ENCODE results near the gene ANK3. TPM values are rescaled to one million over a fixed set of nuclear protein-coding genes. Genes with fewer than 3 reads are reported as not detected.

ANK3 gene
- polyA plus RNA-seq, 3 donors = not detected

GRCh38 chr10:60141896-60142559 is 247.6 kb downstream of the ANK3 start:
- Histone ChIP-seq H3K27me3 (ENCODE audit: control insufficient read depth in 2 of 2, insufficient read depth in 2 of 2, low read length in 2 of 2) (no peaks in the 10 kb centered on the region), H2AFZ (ENCODE audit: insufficient read depth, low read depth, low read length, poor library complexity, severe bottlenecking) (no peak overlapping the region)
- no peak overlapping the region for H3K27ac Mint-ChIP-seq

More at GRCh38 chr10:60141896-60142559, 247.6 kb downstream of the ANK3 start:
- no peaks in the 10 kb centered on the region for H4K20me1 ChIP-seq (ENCODE audit: insufficient read depth, low read length)
- H3K9ac ChIP-seq (ENCODE audit: insufficient read depth, low read length, poor library complexity, severe bottlenecking) = no peak overlapping the region
- no CpG with 5 or more reads among the region's 7 CpGs for WGBS (ENCODE audit: insufficient coverage)
- H3K27me3 Mint-ChIP-seq (ENCODE audit: low read depth in 3 of 3) = no peaks in the 10 kb centered on the region
- no peak for TF ChIP-seq CTCF (IDR thresholded peaks at IDR 0.05)
- no peaks in the 10 kb centered on the region for H3K4me1 Mint-ChIP-seq
- no peaks in the 10 kb centered on the region for H3K4me1 ChIP-seq (ENCODE audit: control insufficient read depth in 1 of 2, insufficient read depth in 2 of 2, low read length in 2 of 2)
- intact Hi-C loops (cut with micrococcal nuclease) = no loop called here
- H3K4me2 ChIP-seq (replicated peaks; ENCODE audit: extremely low read depth, low read length, poor library complexity, severe bottlenecking) = no peak overlapping the region
- no peak overlapping the region for H3K4me3 ChIP-seq (replicated peaks in 1 of 3; ENCODE audit: low read depth in 2 of 3, low read length in 3 of 3)
- no peak overlapping the region for H3K27ac ChIP-seq (ENCODE audit: low read depth in 1 of 2, low read length in 2 of 2)
- H3K79me2 ChIP-seq (ENCODE audit: insufficient read depth, low read length) = no peaks in the 10 kb centered on the region
- no peaks in the 10 kb centered on the region for H3K9me3 ChIP-seq (replicated peaks in 1 of 2; ENCODE audit: control insufficient read depth in 1 of 2, insufficient read depth in 1 of 2, low read length in 2 of 2)
- H3K36me3 ChIP-seq (replicated peaks in 1 of 2; ENCODE audit: control insufficient read depth in 1 of 2, insufficient read depth in 2 of 2, low read length in 2 of 2) = no peaks in the 10 kb centered on the region
- no peak for DNase-seq
- no peaks in the 10 kb centered on the region for H3K9me3 Mint-ChIP-seq
- H3K36me3 Mint-ChIP-seq = no peaks in the 10 kb centered on the region
- H3K4me3 Mint-ChIP-seq = no peak overlapping the region

Data from CD14-positive monocyte (primary cell).